DMS 273 (cell line): Measurements from ENCODE around the gene CLEC12A.

Experiments used
- DNase-seq: peaks from one replicate; lab custom pipeline; 2025; ENCODE audit not compliant: unreplicated experiment; lab: John Stamatoyannopoulos, UW

CLEC12A gene

GRCh38 chr12:10031771-10032175 lies 60.6 kb downstream of the CLEC12A start:
- no peak for DNase-seq

GRCh38 chr12:10033783-10034545 lies 62.8 kb downstream of the CLEC12A start:
- DNase-seq: peak; percentile 0
